Transverse colon (tissue), 4 donors: ENCODE results near the gene TTLL9. TPM values are rescaled to one million over a fixed set of nuclear protein-coding genes. Genes with fewer than 3 reads are reported as not detected.

Source experiments
- DNase-seq: peaks from one replicate; pipeline ENCODE4 v3.0.0-alpha.2; 2019
- H3K27ac ChIP-seq, 4 donors: fragments of 200-600 bp; sonication (generic); 2 replicates each; pipeline ENCODE4 v1.5.1; 2016 to 2018; ENCODE audit warnings: inconsistent platforms in 4 of 4
- H3K27me3 ChIP-seq: fragments of 200-600 bp; sonication (generic); 2 replicates; pipeline ENCODE4 v1.5.1; 2017; ENCODE audit warnings: inconsistent platforms
- H3K36me3 ChIP-seq, 4 donors: fragments of 200-600 bp; sonication (generic); 2 replicates each; pipeline ENCODE4 v1.5.1; 2017 to 2019; ENCODE audit warnings: inconsistent platforms in 4 of 4
- H3K4me1 ChIP-seq, 4 donors: fragments of 200-600 bp; sonication (generic); 2 replicates each; pipeline ENCODE4 v1.5.1; 2017 to 2020; ENCODE audit warnings: inconsistent platforms in 4 of 4
- H3K4me3 ChIP-seq, 4 donors: fragments of 200-600 bp; sonication (generic); 1 replicate in 1 of 4; 2 replicates in 3 of 4; pipeline versions ENCODE4 v1.5.1 to v1.6.1; 2017 to 2019; ENCODE audit warnings: inconsistent platforms in 4 of 4
- H3K9me3 ChIP-seq, 2 donors: fragments of 200-600 bp; sonication (generic); 2 replicates each; pipeline ENCODE4 v1.5.1; 2017 to 2019; ENCODE audit warnings: inconsistent platforms in 2 of 2
- EP300 ChIP-seq: sonication (generic); formaldehyde crosslinking; IDR thresholded peaks from one replicate; pipeline ENCODE4 v1.6.1; 2017; ENCODE audit warnings: antibody characterized with exemption, low read depth
- POLR2A ChIP-seq: fragments of 450-650 bp; IDR thresholded peaks from one replicate; pipeline ENCODE4 v1.6.1; 2016; ENCODE audit warnings: antibody characterized with exemption, mild to moderate bottlenecking, moderate library complexity
- POLR2AphosphoS5 ChIP-seq, 3 donors: sonication (generic); formaldehyde crosslinking; IDR thresholded peaks; one replicate each; pipeline ENCODE4 v1.6.1; 2016; ENCODE audit warnings: antibody characterized with exemption in 3 of 3
- WGBS, 2 donors: methylation state at CpG; one replicate each; pipeline ENCODE4 v1.1.5; 2018; ENCODE audit warnings: low coverage in 1 of 2; 5-methylcytosine and 5-hydroxymethylcytosine counted together
- in situ Hi-C, 4 donors: fragments of 200-750 bp; cut with MboI; loops; one replicate each; pipeline versions ENCODE4 v1.15.0 to v1.15.1; 2017; ENCODE audit warnings: low sequenced_read_pairs in 3 of 4, low pct_ligation_motif_present in 1 of 4, low pct_unique_long_range_greater_than_20kb in 1 of 4
- intact Hi-C: fragments of 100-400 bp; cut with DNase I; formaldehyde crosslinking; loops from one replicate; pipeline ENCODE4 v1.15.1; 2023; ENCODE audit warnings: low total_unique reads
- total RNA-seq, 4 donors: library from RNA; depleted of rRNA; stranded (reverse); fragments of >200 nt; gene quantifications; one replicate each; pipeline ENCODE4 v1.1.0, GENCODE V29; 2016
- TF ChIP-seq, protein P1 (sequence below), 5 experiments: fragments of 200-600 bp in 3 of 5; fragments of 450-650 bp in 2 of 5; sonication (generic) in 3 of 5; IDR thresholded peaks; 1 replicate in 2 of 5; 2 replicates in 3 of 5; pipeline ENCODE4 v1.5.1; 2016 to 2017; ENCODE audit warnings: antibody characterized with exemption in 5 of 5, inconsistent platforms in 3 of 5, mild to moderate bottlenecking in 2 of 5, moderate library complexity in 1 of 5

The TTLL9 gene
- total RNA-seq, 4 donors from 2014 or later, result not detected

- peak in 2 of 3 donors; percentile 17 to 20 for TF ChIP-seq POLR2AphosphoS5 (IDR thresholded peaks at IDR 0.05)
- no peak for TF ChIP-seq POLR2A
- intact Hi-C loops, result no loop called here
- peaks cover 0 to 13% (median 10%) of the 10 kb centered on the region in 4 donors for H3K4me1 ChIP-seq
- peak; percentile 71 for DNase-seq
- peak overlapping the region in 1 of 4 donors; percentile 24 for H3K27ac ChIP-seq
- no peaks in the 10 kb centered on the region for H3K36me3 ChIP-seq
- no peaks in the 10 kb centered on the region for H3K27me3 ChIP-seq
- H3K9me3 ChIP-seq, result no peaks in the 10 kb centered on the region
- no peak overlapping the region for H3K4me3 ChIP-seq
- WGBS, 2 donors, result 38 to 74% methylated on average over 2 to 13 of the region's 14 CpGs
- in situ Hi-C loops, result no loop called here
These were observed 34.2 kb upstream of the TTLL9 start for GRCh38 chr20:31835977-31836852.

DNA sequence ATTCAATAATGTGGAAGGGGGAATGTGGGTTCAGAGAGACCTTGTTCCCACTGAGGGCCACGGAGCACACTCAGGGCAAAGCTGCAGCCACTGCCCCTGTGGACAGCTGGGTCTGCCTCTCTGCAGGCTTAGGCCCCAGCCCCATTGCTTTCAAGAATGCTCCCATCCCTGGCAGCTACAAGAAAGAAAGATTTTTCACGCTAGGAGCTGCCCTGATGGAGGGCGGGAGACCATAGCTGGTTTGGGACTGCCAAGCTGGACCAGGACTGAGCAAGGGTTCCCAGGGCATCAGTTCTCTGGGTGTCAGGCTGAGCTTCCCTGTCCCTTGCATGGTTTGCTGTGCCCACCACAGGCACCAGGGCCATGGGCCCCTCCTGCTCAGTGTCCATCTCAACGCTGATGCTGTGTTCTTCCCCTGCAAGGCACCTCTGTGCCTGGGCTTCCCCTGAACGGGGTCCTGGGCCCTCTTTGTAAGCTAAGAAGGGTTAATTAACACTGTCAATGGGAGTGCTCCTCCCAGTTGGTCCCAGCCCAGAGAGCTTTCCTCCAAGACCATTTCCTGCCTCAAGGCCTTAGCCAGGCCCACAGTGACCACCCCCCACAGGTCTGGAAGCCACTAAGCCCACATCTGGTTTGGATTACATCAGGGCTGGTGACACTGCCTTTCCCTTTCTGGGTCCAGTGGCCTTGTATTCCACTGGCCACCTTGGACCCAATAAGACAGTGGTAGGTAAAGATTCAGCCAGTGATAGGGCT lies 33.4 kb upstream of the TTLL9 start:
- Histone ChIP-seq H3K27me3 (no peaks in the 10 kb centered on the region), H3K4me3 (no peak overlapping the region), H3K36me3 (no peaks in the 10 kb centered on the region), H3K27ac (no peak overlapping the region), H3K4me1 (peaks cover 0 to 13% (median 10%) of the 10 kb centered on the region in 4 donors), H3K9me3 (no peaks in the 10 kb centered on the region)
- WGBS, 2 donors, result 84% methylated on average over 5 of the region's 5 CpGs; no CpG with 5 or more reads in 1 of the 2 donors
- intact Hi-C loops, result no loop called here
- in situ Hi-C loops, result no loop called here
- DNase-seq, result no peak
- TF ChIP-seq POLR2A (no peak), POLR2AphosphoS5 (IDR thresholded peaks at IDR 0.05) (no peak), EP300 (no peak)
- TF ChIP-seq, protein P1, sequence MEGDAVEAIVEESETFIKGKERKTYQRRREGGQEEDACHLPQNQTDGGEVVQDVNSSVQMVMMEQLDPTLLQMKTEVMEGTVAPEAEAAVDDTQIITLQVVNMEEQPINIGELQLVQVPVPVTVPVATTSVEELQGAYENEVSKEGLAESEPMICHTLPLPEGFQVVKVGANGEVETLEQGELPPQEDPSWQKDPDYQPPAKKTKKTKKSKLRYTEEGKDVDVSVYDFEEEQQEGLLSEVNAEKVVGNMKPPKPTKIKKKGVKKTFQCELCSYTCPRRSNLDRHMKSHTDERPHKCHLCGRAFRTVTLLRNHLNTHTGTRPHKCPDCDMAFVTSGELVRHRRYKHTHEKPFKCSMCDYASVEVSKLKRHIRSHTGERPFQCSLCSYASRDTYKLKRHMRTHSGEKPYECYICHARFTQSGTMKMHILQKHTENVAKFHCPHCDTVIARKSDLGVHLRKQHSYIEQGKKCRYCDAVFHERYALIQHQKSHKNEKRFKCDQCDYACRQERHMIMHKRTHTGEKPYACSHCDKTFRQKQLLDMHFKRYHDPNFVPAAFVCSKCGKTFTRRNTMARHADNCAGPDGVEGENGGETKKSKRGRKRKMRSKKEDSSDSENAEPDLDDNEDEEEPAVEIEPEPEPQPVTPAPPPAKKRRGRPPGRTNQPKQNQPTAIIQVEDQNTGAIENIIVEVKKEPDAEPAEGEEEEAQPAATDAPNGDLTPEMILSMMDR (IDR thresholded peaks at IDR 0.05), result no peak

GRCh38 chr20:31837896-31838397 lies 32.5 kb upstream of the TTLL9 start:
- intact Hi-C loops, result no loop called here
- no peak overlapping the region for H3K27ac ChIP-seq

GRCh38 chr20:31838646-31839292 lies 31.7 kb upstream of the TTLL9 start:
- no peaks in the 10 kb centered on the region for H3K9me3 ChIP-seq
- no peak for DNase-seq
- H3K4me3 ChIP-seq, result no peak overlapping the region
- in situ Hi-C loops (no loop called here), intact Hi-C loops (no loop called here)
- H3K36me3 ChIP-seq, result no peaks in the 10 kb centered on the region
- peaks cover 0 to 13% (median 10%) of the 10 kb centered on the region in 4 donors for H3K4me1 ChIP-seq
- H3K27me3 ChIP-seq, result no peaks in the 10 kb centered on the region
- no peak for TF ChIP-seq EP300
- no peak for TF ChIP-seq POLR2AphosphoS5 (IDR thresholded peaks at IDR 0.05)
- TF ChIP-seq POLR2A, result no peak
- TF ChIP-seq, protein P1 (IDR thresholded peaks at IDR 0.05), result no peak
- 79 to 81% methylated on average over 7 to 9 of the region's 9 CpGs for WGBS, 2 donors
- H3K27ac ChIP-seq, result no peak overlapping the region

More at GRCh38 chr20:31837896-31838397, 32.5 kb upstream of the TTLL9 start:
- H3K4me1 ChIP-seq, result peaks cover 0 to 13% (median 10%) of the 10 kb centered on the region in 4 donors
- no peaks in the 10 kb centered on the region for H3K36me3 ChIP-seq
- H3K27me3 ChIP-seq, result no peaks in the 10 kb centered on the region
- TF ChIP-seq EP300, result no peak
- TF ChIP-seq POLR2A, result no peak
- TF ChIP-seq POLR2AphosphoS5 (IDR thresholded peaks at IDR 0.05), result no peak
- TF ChIP-seq, protein P1 (IDR thresholded peaks at IDR 0.05), result no peak
- no peak overlapping the region for H3K4me3 ChIP-seq
- H3K9me3 ChIP-seq, result no peaks in the 10 kb centered on the region
- DNase-seq, result no peak
- WGBS, 2 donors, result 74% methylated on average over 3 of the region's 3 CpGs; no CpG with 5 or more reads in 1 of the 2 donors
- in situ Hi-C loops, result no loop called here
